Trophoblast cell (in vitro differentiated cells and primary cell): ENCODE data around the gene MRPL40.

Source experiments
- DNase-seq, 2 donors: peaks; one replicate each; pipeline ENCODE4 v3.0.0-alpha.2; 2016
- H2AFZ ChIP-seq: 2 replicates; pipeline ENCODE4 v1.6.1; 2013; ENCODE audit warnings: low read length, moderate library complexity, mild to moderate bottlenecking; ENCODE audit not compliant: insufficient read depth, poor library complexity
- H2AK5ac ChIP-seq: 2 replicates; pipeline ENCODE4 v1.6.1; 2013; ENCODE audit warnings: mild to moderate bottlenecking, low read length
- H2BK120ac ChIP-seq: 2 replicates; pipeline ENCODE4 v1.6.1; 2013; ENCODE audit warnings: low read length, mild to moderate bottlenecking, moderate library complexity; ENCODE audit not compliant: insufficient read depth, poor library complexity
- H2BK12ac ChIP-seq: 2 replicates; pipeline ENCODE4 v1.6.1; 2013; ENCODE audit warnings: mild to moderate bottlenecking, low read length, moderate library complexity
- H2BK5ac ChIP-seq: 2 replicates; pipeline ENCODE4 v1.6.1; 2013; ENCODE audit warnings: low read length, low read depth, moderate library complexity, mild to moderate bottlenecking; ENCODE audit not compliant: poor library complexity
- H3K14ac ChIP-seq: 2 replicates; pipeline ENCODE4 v1.6.1; 2013; ENCODE audit warnings: mild to moderate bottlenecking, low read length
- H3K18ac ChIP-seq: 2 replicates; pipeline ENCODE4 v1.6.1; 2013; ENCODE audit warnings: mild to moderate bottlenecking, low read length
- H3K23ac ChIP-seq: 2 replicates; pipeline ENCODE4 v1.6.1; 2013; ENCODE audit warnings: low read length
- H3K27ac ChIP-seq: 2 replicates; pipeline ENCODE4 v1.5.1; 2013; ENCODE audit warnings: low read depth, mild to moderate bottlenecking, inconsistent platforms, low read length, moderate library complexity
- H3K27me3 ChIP-seq: 2 replicates; pipeline ENCODE4 v1.6.1; 2013; ENCODE audit warnings: inconsistent platforms, mild to moderate bottlenecking, low read length, moderate library complexity; ENCODE audit not compliant: insufficient read depth
- H3K36me3 ChIP-seq, 2 experiments: 1 replicate in 1 of 2; 2 replicates in 1 of 2; pipeline ENCODE4 v1.6.1; 2013; ENCODE audit warnings: low read length in 2 of 2, mild to moderate bottlenecking in 2 of 2, moderate library complexity in 1 of 2; ENCODE audit not compliant: insufficient read depth in 2 of 2, control insufficient read depth in 1 of 2
- H3K4ac ChIP-seq: 2 replicates; pipeline ENCODE4 v1.6.1; 2013; ENCODE audit warnings: low read depth, mild to moderate bottlenecking, low read length, moderate library complexity
- H3K4me1 ChIP-seq, 2 experiments: 1 replicate in 1 of 2; 2 replicates in 1 of 2; pipeline ENCODE4 v1.6.1; 2013; ENCODE audit warnings: low read length in 2 of 2, mild to moderate bottlenecking in 2 of 2, moderate library complexity in 1 of 2; ENCODE audit not compliant: insufficient read depth in 2 of 2, control insufficient read depth in 1 of 2
- H3K4me2 ChIP-seq: 2 replicates; pipeline ENCODE4 v1.6.1; 2013; ENCODE audit warnings: inconsistent platforms, mild to moderate bottlenecking, low read length, moderate library complexity
- H3K4me3 ChIP-seq: 2 replicates; pipeline ENCODE4 v1.5.1; 2013; ENCODE audit warnings: mild to moderate bottlenecking, low read depth, low read length, inconsistent platforms
- H3K79me1 ChIP-seq: one replicate; pipeline ENCODE4 v1.6.1; 2013; ENCODE audit warnings: low read length
- H3K79me2 ChIP-seq: 2 replicates; pipeline ENCODE4 v1.6.1; 2013; ENCODE audit warnings: low read length, mild to moderate bottlenecking; ENCODE audit not compliant: control insufficient read depth, insufficient read depth, poor library complexity
- H3K9ac ChIP-seq: 2 replicates; pipeline ENCODE4 v1.6.1; 2013; ENCODE audit warnings: mild to moderate bottlenecking, low read length
- H3K9me3 ChIP-seq: 2 replicates; pipeline ENCODE4 v1.6.1; 2013; ENCODE audit warnings: low read depth, mild to moderate bottlenecking, control low read depth, inconsistent platforms, low read length; ENCODE audit not compliant: insufficient read depth
- H4K12ac ChIP-seq: 2 replicates; pipeline ENCODE4 v1.6.1; 2013; ENCODE audit warnings: low read depth, mild to moderate bottlenecking, low read length, moderate library complexity
- H4K8ac ChIP-seq: 2 replicates; pipeline ENCODE4 v1.6.1; 2013; ENCODE audit warnings: low read depth, mild to moderate bottlenecking, low read length, moderate library complexity
- H4K91ac ChIP-seq: one replicate; pipeline ENCODE4 v1.6.1; 2013; ENCODE audit warnings: low read depth, mild to moderate bottlenecking, low read length, moderate library complexity
- WGBS: extraction: QIAGEN DNeasy Blood & Tissue Kit; methylation state at CpG from one replicate; pipeline ENCODE4 v1.1.7; 2013; ENCODE audit warnings: missing lambda C conversion rate; ENCODE audit not compliant: insufficient read length, insufficient coverage; ENCODE audit errors: extremely low coverage; 5-methylcytosine and 5-hydroxymethylcytosine counted together

Gene MRPL40

DNA sequence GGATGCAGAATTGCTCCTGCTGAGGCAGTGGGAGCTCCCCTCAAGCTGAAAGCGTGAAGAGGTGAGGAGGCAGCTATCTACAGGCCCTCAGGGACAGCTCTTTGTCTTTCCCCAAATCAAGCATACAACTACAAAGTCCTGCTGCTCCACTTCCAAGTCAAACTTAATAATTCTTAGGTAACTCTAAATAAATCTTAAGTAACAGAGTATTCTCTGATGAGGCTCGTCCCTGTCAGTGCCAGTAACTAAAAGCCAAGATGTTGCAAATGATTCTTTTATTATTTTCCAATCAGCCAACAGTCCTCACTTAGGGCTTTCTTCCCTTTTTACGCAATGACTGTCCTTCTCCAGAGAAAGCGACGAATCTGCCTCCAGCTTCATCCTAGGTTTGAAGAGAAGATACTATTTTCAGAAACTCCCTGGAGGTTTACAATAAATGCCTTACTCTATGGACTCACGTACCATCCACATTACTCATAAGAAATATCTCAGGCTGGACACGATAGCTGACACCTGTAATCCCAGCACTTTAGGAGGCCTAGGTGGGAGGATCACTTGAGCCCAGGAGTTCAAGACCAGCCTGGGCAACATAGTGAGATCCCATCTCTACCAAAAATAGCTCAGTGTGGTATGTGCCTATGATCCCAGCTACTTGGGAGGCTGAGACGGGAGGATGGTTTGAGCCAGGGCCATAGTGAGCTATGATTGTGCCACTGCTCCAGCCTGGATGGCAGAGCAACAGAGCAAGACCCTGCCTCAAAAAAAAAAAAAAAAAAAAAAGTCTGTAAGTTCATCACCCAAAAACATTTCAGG lies 18.2 kb downstream of the MRPL40 start:
- Histone ChIP-seq H3K27ac (no peak overlapping the region), H2BK5ac (no peak overlapping the region), H3K4me1 (peaks cover 11 to 12% of the 10 kb centered on the region in 2 experiments), H3K79me2 (peaks cover 7% of the 10 kb centered on the region), H2BK12ac (no peak overlapping the region), H3K18ac (no peak overlapping the region), H3K9me3 (peaks cover 3% of the 10 kb centered on the region), H3K36me3 (peaks cover 34 to 55% of the 10 kb centered on the region in 2 experiments), H3K27me3 (no peaks in the 10 kb centered on the region), H3K4me2 (no peak overlapping the region), H4K91ac (no peak overlapping the region), H4K8ac (no peak overlapping the region), H2AFZ (no peak overlapping the region), H2AK5ac (no peak overlapping the region), H3K23ac (no peak overlapping the region), H3K14ac (no peak overlapping the region), H3K4ac (no peak overlapping the region), H3K79me1 (peaks cover 7% of the 10 kb centered on the region), H3K9ac (no peak overlapping the region), H4K12ac (no peak overlapping the region), H3K4me3 (no peak overlapping the region), H2BK120ac (no peak overlapping the region)
- DNase-seq, result peak in 1 of 2 donors; percentile 53
- no CpG with 5 or more reads among the region's 8 CpGs for WGBS

- no peak overlapping the region for H2BK120ac ChIP-seq
- WGBS, result no CpG with 5 or more reads among the region's 4 CpGs
- peaks cover 8 to 13% of the 10 kb centered on the region in 2 experiments for H3K4me1 ChIP-seq
- no peak overlapping the region for H3K4ac ChIP-seq
- H2AK5ac ChIP-seq, result no peak overlapping the region
- H3K9me3 ChIP-seq, result peaks cover 3% of the 10 kb centered on the region
- H3K27me3 ChIP-seq, result no peaks in the 10 kb centered on the region
- H3K79me1 ChIP-seq, result peaks cover 7% of the 10 kb centered on the region
- H3K23ac ChIP-seq, result no peak overlapping the region
- no peak for DNase-seq
- no peak overlapping the region for H4K8ac ChIP-seq
- H3K79me2 ChIP-seq, result peaks cover 4% of the 10 kb centered on the region
- no peak overlapping the region for H3K14ac ChIP-seq
- H3K9ac ChIP-seq, result no peak overlapping the region
- no peak overlapping the region for H3K4me2 ChIP-seq
- no peak overlapping the region for H4K12ac ChIP-seq
- no peak overlapping the region for H3K18ac ChIP-seq
- no peak overlapping the region for H3K4me3 ChIP-seq
- no peak overlapping the region for H2BK12ac ChIP-seq
- H4K91ac ChIP-seq, result no peak overlapping the region
- H2AFZ ChIP-seq, result no peak overlapping the region
- H3K36me3 ChIP-seq, result peaks cover 43 to 65% of the 10 kb centered on the region in 2 experiments
- no peak overlapping the region for H3K27ac ChIP-seq
- no peak overlapping the region for H2BK5ac ChIP-seq
Measured at GRCh38 chr22:19451570-19451969, 19.2 kb downstream of the MRPL40 start.

DNA sequence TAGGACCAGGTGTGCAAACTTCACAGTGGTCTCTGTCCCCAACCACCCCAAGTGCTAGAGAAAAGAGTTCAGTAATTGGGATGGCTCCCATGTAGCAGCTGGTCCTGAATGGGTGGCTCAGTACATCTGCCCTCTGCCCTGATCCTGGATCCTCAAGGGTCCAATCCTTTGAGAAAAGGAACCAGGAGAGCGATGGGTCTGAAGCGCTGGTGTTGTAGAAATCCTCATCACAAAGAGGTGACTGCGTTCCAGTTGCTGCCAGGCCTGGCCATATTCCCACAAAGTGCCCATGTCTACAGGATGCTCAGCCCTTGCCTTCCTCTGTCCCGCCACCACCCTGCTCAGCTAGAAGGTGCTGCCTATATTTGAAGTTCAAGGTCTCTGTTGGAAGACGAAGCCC lies 21.4 kb downstream of the MRPL40 start:
- no peak overlapping the region for H4K12ac ChIP-seq
- no peak overlapping the region for H3K4ac ChIP-seq
- no peaks in the 10 kb centered on the region for H3K27me3 ChIP-seq
- H3K36me3 ChIP-seq, result peaks cover 55 to 78% of the 10 kb centered on the region in 2 experiments
- no peak overlapping the region for H2AFZ ChIP-seq
- no peak overlapping the region for H3K18ac ChIP-seq
- no peak overlapping the region for H3K27ac ChIP-seq
- H2BK5ac ChIP-seq, result no peak overlapping the region
- H4K8ac ChIP-seq, result no peak overlapping the region
- WGBS, result no CpG with 5 or more reads among the region's 5 CpGs
- no peak for DNase-seq
- H4K91ac ChIP-seq, result no peak overlapping the region
- H3K14ac ChIP-seq, result no peak overlapping the region
- peaks cover 3% of the 10 kb centered on the region for H3K9me3 ChIP-seq
- no peak overlapping the region for H2AK5ac ChIP-seq
- no peak overlapping the region for H3K23ac ChIP-seq
- no peak overlapping the region for H3K9ac ChIP-seq
- no peaks in the 10 kb centered on the region for H3K79me2 ChIP-seq
- H2BK120ac ChIP-seq, result no peak overlapping the region
- no peak overlapping the region for H3K4me2 ChIP-seq
- H3K79me1 ChIP-seq, result no peaks in the 10 kb centered on the region
- no peak overlapping the region for H2BK12ac ChIP-seq
- H3K4me1 ChIP-seq, result peaks cover under 1 to 6% of the 10 kb centered on the region in 2 experiments
- no peak overlapping the region for H3K4me3 ChIP-seq

- Histone ChIP-seq H3K18ac (no peak overlapping the region), H4K12ac (no peak overlapping the region), H3K27me3 (no peaks in the 10 kb centered on the region), H3K4me1 (peaks cover 0 to 4% of the 10 kb centered on the region in 2 experiments), H3K14ac (no peak overlapping the region), H3K9ac (no peak overlapping the region), H4K91ac (no peak overlapping the region), H4K8ac (no peak overlapping the region), H2AK5ac (no peak overlapping the region), H3K23ac (no peak overlapping the region), H2BK5ac (no peak overlapping the region), H2BK120ac (no peak overlapping the region), H3K4me3 (no peak overlapping the region), H3K27ac (no peak overlapping the region), H3K79me1 (no peaks in the 10 kb centered on the region), H2AFZ (no peak overlapping the region), H3K79me2 (no peaks in the 10 kb centered on the region), H2BK12ac (no peak overlapping the region), H3K4me2 (no peak overlapping the region), H3K36me3 (peaks cover 53 to 75% of the 10 kb centered on the region in 2 experiments), H3K9me3 (peaks cover 3% of the 10 kb centered on the region), H3K4ac (no peak overlapping the region)
- no peak for DNase-seq
- WGBS, result no CpG with 5 or more reads among the region's 6 CpGs
Measured at GRCh38 chr22:19454156-19454555, 21.8 kb downstream of the MRPL40 start.
